IPS DF 4.7 (cell line): ENCODE results near the gene HEXIM2.
"Not testable (repeated sequence)": the region's sequence is repeated elsewhere in the genome, so short reads cannot be mapped to it uniquely, and the experiment has no call there.

Source experiments
- DNase-seq: peaks from one replicate; pipeline ENCODE4 v3.0.0-alpha.2; 2013; ENCODE audit warnings: low spot score; ENCODE audit errors: extremely low read depth

HEXIM2 gene

DNA sequence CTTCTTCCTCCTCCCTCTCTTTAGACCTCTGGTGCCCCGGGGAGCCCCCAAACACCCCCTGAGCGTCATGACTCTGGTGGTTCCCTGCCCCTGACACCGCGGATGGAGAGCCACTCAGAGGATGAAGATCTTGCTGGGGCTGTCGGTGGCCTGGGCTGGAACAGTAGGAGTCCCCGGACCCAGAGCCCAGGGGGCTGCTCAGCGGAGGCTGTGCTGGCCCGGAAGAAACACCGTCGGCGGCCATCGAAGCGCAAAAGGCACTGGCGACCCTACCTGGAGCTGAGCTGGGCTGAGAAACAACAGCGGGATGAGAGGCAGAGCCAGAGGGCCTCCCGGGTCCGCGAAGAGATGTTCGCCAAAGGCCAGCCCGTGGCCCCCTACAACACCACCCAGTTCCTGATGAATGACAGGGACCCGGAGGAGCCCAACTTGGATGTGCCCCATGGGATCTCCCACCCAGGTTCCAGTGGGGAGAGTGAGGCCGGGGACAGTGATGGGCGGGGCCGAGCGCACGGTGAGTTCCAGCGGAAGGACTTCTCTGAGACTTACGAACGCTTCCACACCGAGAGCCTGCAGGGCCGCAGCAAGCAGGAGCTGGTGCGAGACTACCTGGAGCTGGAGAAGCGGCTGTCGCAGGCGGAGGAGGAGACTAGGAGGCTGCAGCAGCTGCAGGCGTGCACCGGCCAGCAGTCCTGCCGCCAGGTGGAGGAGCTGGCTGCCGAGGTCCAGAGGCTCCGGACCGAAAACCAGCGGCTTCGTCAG is 7.5 kb downstream of the HEXIM2 start:
- DNase-seq = no peak

DNA sequence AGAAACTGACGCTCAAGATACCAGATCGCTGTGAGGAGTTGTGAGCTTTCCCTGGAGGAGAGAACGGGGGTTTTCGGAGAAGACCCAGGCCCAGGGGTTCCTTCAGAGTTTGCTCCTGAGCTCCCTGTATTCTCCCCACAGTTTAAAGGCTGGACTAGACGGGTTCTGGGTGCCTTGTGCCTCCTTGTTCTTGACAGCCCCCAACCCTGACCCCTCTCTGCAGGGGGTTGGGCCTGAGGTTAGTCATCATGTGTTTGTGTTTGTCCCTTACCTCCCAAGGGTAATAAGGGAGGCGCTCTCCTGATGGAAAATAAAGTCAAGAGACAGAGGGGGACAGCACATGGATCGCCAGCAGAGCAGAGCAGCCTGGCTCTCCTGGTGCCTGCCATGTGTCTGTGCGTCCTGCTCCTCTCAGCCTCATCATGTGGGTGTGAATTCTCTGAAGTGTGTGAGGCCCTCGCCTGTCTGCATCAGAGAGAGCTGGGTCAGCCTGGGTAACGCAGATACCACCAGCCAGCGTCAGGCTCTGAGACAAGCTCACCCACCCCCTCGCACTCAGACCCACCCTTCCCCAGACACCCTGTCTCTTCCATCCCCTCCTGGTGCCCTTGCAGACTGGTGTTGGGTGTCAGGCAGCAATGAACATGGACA is 8.7 kb downstream of the HEXIM2 start:
- DNase-seq = no peak

DNA sequence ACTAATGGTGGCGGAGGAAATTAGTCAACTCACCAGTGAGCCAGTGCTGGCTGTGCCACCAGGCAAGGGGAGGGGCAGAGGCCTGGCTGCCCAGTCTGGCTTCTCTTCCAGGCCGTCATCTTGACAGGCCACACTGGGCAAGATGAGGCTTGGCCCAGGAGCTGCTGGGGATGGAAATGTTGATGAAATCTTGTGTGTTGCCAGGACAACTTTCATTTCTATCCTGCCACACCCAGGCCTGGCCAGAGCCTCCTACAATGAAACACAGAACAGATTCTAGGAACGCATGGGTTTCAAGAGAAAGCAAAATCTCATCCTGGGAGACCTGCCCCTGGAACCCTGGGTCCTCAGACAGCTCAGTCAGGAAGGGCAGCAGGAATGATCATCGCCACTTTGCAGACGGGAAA is 9.3 kb downstream of the HEXIM2 start:
- no peak for DNase-seq

DNA sequence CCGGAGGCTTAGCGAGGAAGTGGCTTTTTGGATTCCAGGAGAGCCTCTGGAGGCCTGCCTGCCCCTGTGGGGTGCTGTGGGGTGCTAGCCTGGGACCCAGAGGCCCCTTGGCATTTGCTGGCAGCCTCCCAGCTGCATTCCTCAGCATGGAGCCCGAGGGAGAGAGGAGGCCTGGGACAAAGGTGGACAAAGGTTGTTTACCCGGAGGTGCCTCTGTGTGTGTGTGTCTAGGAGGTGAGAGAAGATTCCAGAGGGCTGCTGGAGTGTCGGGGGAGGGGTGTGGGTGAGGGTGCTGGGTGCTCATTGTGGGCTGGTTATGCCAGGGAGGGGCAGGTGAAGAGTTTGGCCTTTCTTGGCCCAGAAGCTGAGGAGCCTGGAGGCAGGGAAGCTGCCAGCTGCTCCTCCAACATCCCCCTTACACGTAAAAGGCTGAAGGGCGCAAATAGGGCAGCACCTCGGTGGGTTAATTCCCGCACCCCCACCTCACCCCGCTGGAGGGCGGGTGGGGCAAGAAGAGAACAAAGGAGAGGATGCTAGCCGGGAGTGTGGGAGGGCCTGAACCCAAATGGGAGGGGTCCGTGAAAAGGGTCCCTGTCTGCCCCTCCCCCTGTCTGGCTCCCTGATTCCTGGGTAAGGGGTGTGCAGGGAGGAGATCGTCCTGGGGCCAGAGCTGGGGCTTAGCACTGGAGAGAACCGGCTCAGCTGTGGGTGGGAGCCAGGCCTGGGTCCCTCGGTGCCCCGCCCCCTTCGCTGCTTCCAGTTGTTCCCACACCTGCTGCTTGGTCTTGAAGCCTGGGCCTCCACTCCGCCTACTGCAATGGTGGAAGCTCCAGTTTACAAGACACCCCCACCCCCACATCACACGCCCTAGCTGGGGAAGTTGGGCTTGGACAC is 9.9 kb downstream of the HEXIM2 start:
- no peak for DNase-seq

DNA sequence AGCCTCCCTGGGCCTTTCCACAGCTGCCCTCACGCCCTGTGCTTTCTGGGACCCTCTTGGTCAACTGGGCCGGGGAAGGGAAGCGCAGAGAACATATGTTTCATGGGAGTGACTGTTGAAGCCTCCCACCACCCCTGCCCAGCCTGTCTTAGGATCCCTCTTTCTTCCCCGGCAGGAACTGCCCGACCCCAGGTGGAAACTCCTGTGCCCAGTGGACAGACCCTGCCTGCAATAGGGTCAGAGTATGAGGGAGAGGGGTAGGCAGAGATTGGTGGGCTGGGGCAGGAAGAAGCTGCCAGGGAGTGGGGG is 10.5 kb downstream of the HEXIM2 start:
- no peak for DNase-seq

DNA sequence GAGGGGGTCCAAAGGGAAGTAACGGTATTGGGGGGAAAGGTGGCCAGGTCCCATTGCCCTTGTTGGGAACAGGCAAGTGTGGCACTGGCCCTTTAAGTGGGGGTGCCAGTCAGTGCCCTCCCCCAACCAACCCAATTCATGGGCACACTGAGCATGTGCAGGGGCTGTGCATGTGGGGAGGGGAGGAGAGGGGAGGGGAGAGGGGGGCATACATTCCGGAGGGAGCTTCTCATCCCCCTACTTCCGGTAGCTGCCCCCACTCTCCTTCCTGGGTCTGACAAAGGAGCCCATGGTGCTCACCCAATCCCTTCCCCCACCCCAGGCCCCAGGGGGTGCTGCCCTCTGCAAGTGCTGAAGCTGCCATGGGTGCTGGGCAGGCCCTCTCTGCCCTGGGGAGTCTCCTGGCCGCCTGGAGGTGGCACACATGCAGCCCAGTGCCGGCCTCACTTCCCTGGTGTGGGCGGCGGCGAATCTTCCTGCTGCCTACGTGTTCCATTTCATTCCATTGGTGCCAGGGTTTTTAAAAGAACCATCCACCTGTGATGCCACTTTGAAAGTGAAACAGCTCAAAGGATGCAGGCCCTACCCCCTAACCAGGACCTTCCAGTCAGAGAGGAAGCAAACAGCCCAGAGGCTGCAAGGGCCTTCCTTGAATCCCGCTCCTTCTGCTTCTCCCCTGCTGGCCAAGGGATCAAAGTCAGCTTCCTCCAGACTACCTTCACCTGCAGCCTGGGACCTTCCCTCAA is 11.0 kb downstream of the HEXIM2 start:
- DNase-seq = no peak

DNA sequence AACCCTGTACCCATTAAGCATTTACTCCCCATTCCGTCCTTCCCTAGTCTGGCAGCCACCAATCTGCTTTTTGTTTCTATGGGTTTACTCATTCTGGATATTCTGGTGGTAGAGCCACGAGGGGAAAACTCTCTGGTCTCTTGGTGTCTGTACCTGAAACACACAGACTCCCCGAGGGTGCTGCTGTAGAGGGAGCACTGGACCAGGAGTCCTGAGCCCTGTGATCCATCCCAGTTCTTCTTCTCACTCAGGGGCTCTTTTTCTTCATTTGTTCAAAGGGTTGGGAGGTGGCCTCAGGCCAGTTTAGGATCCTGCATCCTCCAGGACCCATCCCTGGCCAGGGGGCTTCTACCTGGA is 14.1 kb downstream of the HEXIM2 start:
- DNase-seq = no peak

- DNase-seq = no peak
Measured at GRCh38 chr17:45177563-45177962, 15.9 kb downstream of the HEXIM2 start.

- no peak for DNase-seq
Measured at GRCh38 chr17:45184144-45184543, 22.5 kb downstream of the HEXIM2 start.

- DNase-seq = no peak
Measured at GRCh38 chr17:45186801-45187354, 25.2 kb downstream of the HEXIM2 start.

DNA sequence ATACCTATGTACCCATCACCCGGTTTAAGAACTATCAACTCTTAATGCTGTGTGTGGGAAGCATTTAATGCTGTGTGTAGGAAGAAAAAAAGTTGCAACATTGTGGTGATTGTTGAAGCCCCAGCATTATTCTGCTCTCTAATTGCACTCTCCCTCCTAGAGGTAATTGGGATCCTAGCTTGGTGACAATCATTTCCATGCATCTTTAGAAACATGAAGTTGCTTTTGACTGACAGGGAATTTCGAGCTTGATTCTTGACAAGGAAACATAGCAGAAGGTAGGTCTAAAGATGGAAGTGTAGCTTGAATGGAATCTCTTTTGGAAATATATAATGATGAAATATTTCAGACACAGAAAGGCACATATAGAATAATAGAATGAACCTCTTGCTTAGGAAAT is 27.3 kb downstream of the HEXIM2 start:
- DNase-seq = no peak

- DNase-seq = no peak
Measured at GRCh38 chr17:45190503-45191255, 29.0 kb downstream of the HEXIM2 start.

DNA sequence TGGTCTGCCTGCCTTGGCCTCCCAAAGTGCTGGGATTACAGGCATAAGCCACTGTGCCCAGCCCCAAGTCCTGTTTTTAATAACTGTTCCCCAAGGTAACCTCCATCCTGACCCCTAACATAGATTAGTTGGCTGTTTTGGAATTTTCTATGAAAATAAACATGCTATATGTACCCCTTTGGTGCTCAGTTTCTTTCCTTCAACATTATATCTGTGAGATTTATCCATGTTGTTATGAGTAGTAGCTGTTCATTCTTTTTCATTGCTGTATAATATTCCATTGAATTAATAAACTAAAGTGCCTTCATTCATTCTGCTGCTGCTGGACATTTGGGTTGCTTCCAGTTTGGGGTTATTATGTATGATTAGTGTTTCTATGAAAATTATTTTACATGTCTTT is 33.7 kb downstream of the HEXIM2 start:
- no peak for DNase-seq

GRCh38 chr17:45197108-45197507 is 35.4 kb downstream of the HEXIM2 start:
- DNase-seq = no peak

- peak; percentile 82 for DNase-seq
Measured at GRCh38 chr17:45197555-45198334, 36.1 kb downstream of the HEXIM2 start.

GRCh38 chr17:45200701-45201100 is 39.0 kb downstream of the HEXIM2 start:
- no peak for DNase-seq

GRCh38 chr17:45201457-45201856 is 39.8 kb downstream of the HEXIM2 start:
- DNase-seq = no peak

GRCh38 chr17:45201880-45202279 is 40.2 kb downstream of the HEXIM2 start:
- not testable (repeated sequence) for DNase-seq

DNA sequence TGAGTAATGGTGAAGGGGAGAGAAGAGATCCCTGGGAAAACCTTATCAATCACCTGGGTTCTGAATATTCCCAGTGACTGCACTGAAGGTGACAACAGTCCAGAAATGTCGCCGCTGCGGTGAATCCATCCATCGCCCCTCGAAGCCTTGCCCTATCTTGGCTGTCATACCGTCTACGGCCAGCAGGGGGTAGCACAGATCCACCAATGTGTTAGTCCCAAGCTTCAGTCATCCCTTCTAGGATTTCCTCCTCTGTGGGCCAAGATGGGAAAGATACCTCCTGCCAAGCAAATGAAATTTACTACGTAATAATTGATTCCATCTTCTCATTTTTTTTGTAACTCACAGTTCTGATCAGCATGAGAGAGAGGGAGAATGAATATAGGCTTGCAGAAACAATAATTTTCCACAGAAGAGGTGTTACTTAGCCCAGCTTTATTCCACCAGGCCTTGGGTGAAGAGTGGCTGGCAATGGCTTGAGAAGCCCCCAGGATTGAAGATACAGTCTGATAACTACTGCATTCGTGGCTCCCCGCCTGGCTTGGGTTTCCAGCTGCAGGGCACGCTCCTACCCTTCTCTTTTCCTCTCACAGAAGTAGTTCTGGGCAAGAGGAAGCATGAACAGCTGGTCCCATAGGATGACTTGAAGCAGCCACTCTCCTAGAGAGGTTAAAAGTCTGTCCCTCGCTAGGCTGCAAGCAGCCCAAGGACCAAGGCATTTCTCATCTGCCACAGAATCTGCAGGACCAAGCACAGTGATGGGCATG is 57.4 kb downstream of the HEXIM2 start:
- DNase-seq = no peak
